H9 (cell line): ENCODE data around the gene MOB1B. TPM values are rescaled to one million over a fixed set of nuclear protein-coding genes. Genes with fewer than 3 reads are reported as not detected.

Source experiments
- DNase-seq: peaks from one replicate; pipeline ENCODE4 v3.0.0-alpha.2; 2017
- H2AFZ ChIP-seq: one replicate; pipeline ENCODE4 v1.6.1; 2013; ENCODE audit warnings: mild to moderate bottlenecking, low read length, control low read depth, moderate library complexity
- H2AK5ac ChIP-seq: 2 replicates; pipeline ENCODE4 v1.6.1; 2013; ENCODE audit warnings: low read length, control low read depth, mixed read lengths; ENCODE audit not compliant: insufficient read length
- H2BK120ac ChIP-seq: one replicate; pipeline ENCODE4 v1.6.1; 2013; ENCODE audit warnings: low read depth, mild to moderate bottlenecking, low read length, control low read depth, inconsistent platforms; ENCODE audit not compliant: poor library complexity, severe bottlenecking
- H2BK12ac ChIP-seq: 2 replicates; pipeline ENCODE4 v1.6.1; 2013; ENCODE audit warnings: low read length, control low read depth, mixed read lengths, low read depth; ENCODE audit not compliant: insufficient read length
- H2BK15ac ChIP-seq: 2 replicates; pipeline ENCODE4 v1.6.1; 2013; ENCODE audit warnings: low read depth, low read length, control low read depth
- H2BK20ac ChIP-seq: one replicate; pipeline ENCODE4 v1.6.1; 2013; ENCODE audit warnings: low read depth, mild to moderate bottlenecking, low read length, control low read depth, inconsistent platforms; ENCODE audit not compliant: poor library complexity, severe bottlenecking
- H2BK5ac ChIP-seq: 2 replicates; pipeline ENCODE4 v1.6.1; 2013; ENCODE audit warnings: low read length, control low read depth, mixed read lengths; ENCODE audit not compliant: insufficient read length
- H3K14ac ChIP-seq: 2 replicates; pipeline ENCODE4 v1.6.1; 2013; ENCODE audit warnings: low read length, control low read depth; ENCODE audit not compliant: insufficient read depth
- H3K18ac ChIP-seq: 2 replicates; pipeline ENCODE4 v1.6.1; 2013; ENCODE audit warnings: low read depth, mild to moderate bottlenecking, mixed read lengths, low read length, control low read depth; ENCODE audit not compliant: insufficient read length
- H3K23ac ChIP-seq: 2 replicates; pipeline ENCODE4 v1.6.1; 2013; ENCODE audit warnings: low read length, control low read depth, mixed read lengths, low read depth; ENCODE audit not compliant: insufficient read length
- H3K23me2 ChIP-seq: 2 replicates; pipeline ENCODE4 v1.6.1; 2013; ENCODE audit warnings: low read depth, mild to moderate bottlenecking, mixed read lengths, low read length, control low read depth; ENCODE audit not compliant: insufficient read length, poor library complexity, severe bottlenecking
- H3K27ac ChIP-seq: 2 replicates; pipeline ENCODE4 v1.5.1; 2013; ENCODE audit warnings: low read length, control low read depth, mixed read lengths, low read depth; ENCODE audit not compliant: insufficient read length
- H3K27me3 ChIP-seq: 2 replicates; pipeline ENCODE4 v1.6.1; 2013; ENCODE audit warnings: low read length, control low read depth, inconsistent platforms; ENCODE audit not compliant: insufficient read depth
- H3K4ac ChIP-seq: 2 replicates; pipeline ENCODE4 v1.6.1; 2013; ENCODE audit warnings: low read depth, mild to moderate bottlenecking, control low read depth, inconsistent platforms, low read length, moderate library complexity
- H3K4me1 ChIP-seq: 2 replicates; pipeline ENCODE4 v1.6.1; 2013; ENCODE audit warnings: low read length, control low read depth, inconsistent platforms; ENCODE audit not compliant: insufficient read depth
- H3K4me2 ChIP-seq: 2 replicates; pipeline ENCODE4 v1.6.1; 2013; ENCODE audit warnings: low read length, control low read depth, mixed read lengths; ENCODE audit not compliant: insufficient read length, insufficient read depth
- H3K56ac ChIP-seq: 2 replicates; pipeline ENCODE4 v1.6.1; 2013; ENCODE audit warnings: low read depth, mild to moderate bottlenecking, mixed read lengths, low read length, control low read depth; ENCODE audit not compliant: insufficient read length
- H3K79me1 ChIP-seq: 2 replicates; pipeline ENCODE4 v1.6.1; 2013; ENCODE audit warnings: low read depth, mild to moderate bottlenecking, moderate library complexity, low read length, control low read depth, inconsistent platforms; ENCODE audit not compliant: insufficient read depth, poor library complexity, severe bottlenecking
- H3K79me2 ChIP-seq: 2 replicates; pipeline ENCODE4 v1.6.1; 2013; ENCODE audit warnings: low read length, control low read depth, inconsistent platforms; ENCODE audit not compliant: insufficient read depth
- H3K9ac ChIP-seq: 2 replicates; pipeline ENCODE4 v1.6.1; 2013; ENCODE audit warnings: low read length, control low read depth, mixed read lengths; ENCODE audit not compliant: insufficient read length; ENCODE audit errors: extremely low read depth
- H3K9me3 ChIP-seq: one replicate; pipeline ENCODE4 v1.6.1; 2013; ENCODE audit warnings: low read depth, low read length, inconsistent platforms; ENCODE audit not compliant: control insufficient read depth
- H3T11ph ChIP-seq: one replicate; pipeline ENCODE4 v1.6.1; 2013; ENCODE audit warnings: mild to moderate bottlenecking, low read length, control low read depth, inconsistent platforms
- H4K20me1 ChIP-seq: one replicate; pipeline ENCODE4 v1.6.1; 2013; ENCODE audit not compliant: control insufficient read depth, insufficient read length, insufficient read depth
- H4K5ac ChIP-seq: 2 replicates; pipeline ENCODE4 v1.6.1; 2013; ENCODE audit warnings: low read depth, mild to moderate bottlenecking, mixed read lengths, low read length, control low read depth; ENCODE audit not compliant: insufficient read length
- H4K8ac ChIP-seq: replicated peaks from 2 replicates; pipeline ENCODE4 v1.6.1; 2013; ENCODE audit warnings: low read length, control low read depth, mixed read lengths, low read depth; ENCODE audit not compliant: insufficient read length
- H4K91ac ChIP-seq: 2 replicates; pipeline ENCODE4 v1.6.1; 2013; ENCODE audit warnings: low read depth, mild to moderate bottlenecking, moderate library complexity, mixed read lengths, low read length, control low read depth; ENCODE audit not compliant: insufficient read length
- H3K27ac Mint-ChIP-seq, 3 experiments: 2 replicates in 2 of 3; 3 replicates in 1 of 3; pipeline ENCODE4 v1.8.0; 2020 to 2021; ENCODE audit warnings: mixed read lengths in 3 of 3, mild to moderate bottlenecking in 1 of 3, moderate library complexity in 1 of 3
- H3K27me3 Mint-ChIP-seq: 2 replicates; pipeline ENCODE4 v1.8.0; 2021; ENCODE audit warnings: low read depth, mild to moderate bottlenecking, moderate library complexity, mixed read lengths
- H3K36me3 Mint-ChIP-seq, 3 experiments: 2 replicates in 2 of 3; 3 replicates in 1 of 3; pipeline ENCODE4 v1.8.0; 2020 to 2021; ENCODE audit warnings: low read depth in 3 of 3, mixed read lengths in 3 of 3; ENCODE audit not compliant: insufficient read depth in 1 of 3
- H3K4me1 Mint-ChIP-seq, 2 experiments: 2 replicates each; pipeline ENCODE4 v1.8.0; 2020; ENCODE audit warnings: mixed read lengths in 2 of 2
- H3K4me3 Mint-ChIP-seq, 2 experiments: 2 replicates in 1 of 2; 3 replicates in 1 of 2; pipeline ENCODE4 v1.8.0; 2020 to 2021; ENCODE audit warnings: mild to moderate bottlenecking in 2 of 2, mixed read lengths in 2 of 2, moderate library complexity in 1 of 2
- H3K9me3 Mint-ChIP-seq, 2 experiments: 2 replicates in 1 of 2; 3 replicates in 1 of 2; pipeline ENCODE4 v1.8.0; 2020; ENCODE audit warnings: mild to moderate bottlenecking in 2 of 2, mixed read lengths in 2 of 2, moderate library complexity in 1 of 2
- CTCF ChIP-seq: fragments of 200-600 bp; sonication (generic); conservative IDR thresholded peaks from 3 replicates; pipeline ENCODE4 v1.8.0; 2021; ENCODE audit warnings: antibody characterized with exemption, mild to moderate bottlenecking
- WGBS: extraction: QIAGEN DNeasy Blood & Tissue Kit; methylation state at CpG from one replicate; pipeline ENCODE4 v1.1.7; 2013; ENCODE audit warnings: missing lambda C conversion rate, low lambda C conversion rate, mixed read lengths; ENCODE audit not compliant: insufficient read length; ENCODE audit errors: extremely low coverage; 5-methylcytosine and 5-hydroxymethylcytosine counted together
- total RNA-seq: library from RNA; stranded (reverse); gene quantifications from 2 replicates; pipeline ENCODE4 v1.2.1, GENCODE V29; 2021

The MOB1B gene
- total RNA-seq, 1 experiment from 2014 or later, result 30.3 TPM

GRCh38 chr4:70930530-70931256 is 28.5 kb downstream of the MOB1B start:
- H3K79me1 ChIP-seq, result peaks cover 3% of the 10 kb centered on the region
- peaks cover 8% of the 10 kb centered on the region; the same call in 1 of the 2 replicates for H3K79me2 ChIP-seq
- H3K56ac ChIP-seq, result no peak overlapping the region
- no peak overlapping the region for H3K14ac ChIP-seq
- H3K9me3 ChIP-seq, result no peaks in the 10 kb centered on the region
- no peaks in the 10 kb centered on the region for H3K27me3 Mint-ChIP-seq
- no peak for DNase-seq
- no peak overlapping the region for H3K27ac ChIP-seq
- no peak overlapping the region for H4K8ac ChIP-seq
- no peak overlapping the region for H4K5ac ChIP-seq
- H2BK12ac ChIP-seq, result no peak overlapping the region
- H2AFZ ChIP-seq, result no peak overlapping the region
- no peak overlapping the region for H3K4me2 ChIP-seq
- no peak overlapping the region for H3K23ac ChIP-seq
- no peaks in the 10 kb centered on the region for H3K23me2 ChIP-seq
- H2BK20ac ChIP-seq, result no peak overlapping the region
- H4K20me1 ChIP-seq, result no peaks in the 10 kb centered on the region
- H2BK5ac ChIP-seq, result no peak overlapping the region
- no peak overlapping the region for H3K4ac ChIP-seq
- H3K4me1 ChIP-seq, result peaks cover 7% of the 10 kb centered on the region; the same call in 1 of the 2 replicates
- no peaks in the 10 kb centered on the region for H3K9me3 Mint-ChIP-seq
- H4K91ac ChIP-seq, result no peak overlapping the region
- H3K9ac ChIP-seq, result no peak overlapping the region
- no peak overlapping the region for H3K18ac ChIP-seq
- no peak overlapping the region for H2AK5ac ChIP-seq
- no peak overlapping the region for H3T11ph ChIP-seq
- no peaks in the 10 kb centered on the region; the same call in 1 of the 2 replicates for H3K27me3 ChIP-seq
- H2BK15ac ChIP-seq, result no peak overlapping the region
- H2BK120ac ChIP-seq, result no peak overlapping the region
- peaks cover 0 to 5% (median 1%) of the 10 kb centered on the region in 3 experiments; a peak in 4 of 7 replicates for H3K36me3 Mint-ChIP-seq
- peaks cover 16 to 24% of the 10 kb centered on the region in 2 experiments for H3K4me1 Mint-ChIP-seq
- H3K4me3 Mint-ChIP-seq, result no peak overlapping the region
- no peak for TF ChIP-seq CTCF
- peak overlapping the region in 1 of 3 experiments; percentile 55; a peak in 1 of 7 replicates for H3K27ac Mint-ChIP-seq
- WGBS, result no CpG with 5 or more reads among the region's 2 CpGs
